Peyer's patch (tissue), 4 donors: ENCODE data around the gene AQP3. TPM values are rescaled to one million over a fixed set of nuclear protein-coding genes. Genes with fewer than 3 reads are reported as not detected.

Experiments
- DNase-seq, 3 donors: peaks; one replicate each; pipeline ENCODE4 v3.0.0-alpha.2; 2017 to 2019
- H3K27ac ChIP-seq, 4 donors: fragments of 200-600 bp; sonication (generic); one replicate each; pipeline ENCODE4 v1.5.1; 2016 to 2019
- H3K27me3 ChIP-seq, 2 donors: fragments of 200-600 bp; sonication (generic); one replicate each; pipeline ENCODE4 v1.5.1; 2019
- H3K36me3 ChIP-seq, 3 donors: fragments of 200-600 bp; sonication (generic); one replicate each; pipeline ENCODE4 v1.5.1; 2016 to 2019
- H3K4me1 ChIP-seq, 4 donors: fragments of 200-600 bp; sonication (generic); one replicate each; pipeline ENCODE4 v1.5.1; 2016 to 2019
- H3K4me3 ChIP-seq, 4 donors: fragments of 200-600 bp; sonication (generic); 1 replicate in 3 of 4; 2 replicates in 1 of 4; pipeline ENCODE4 v1.5.1; 2016 to 2019; ENCODE audit warnings: mild to moderate bottlenecking in 1 of 4
- H3K9me3 ChIP-seq, 4 donors: fragments of 200-600 bp; sonication (generic); one replicate each; pipeline ENCODE4 v1.5.1; 2016 to 2019; ENCODE audit warnings: mild to moderate bottlenecking in 1 of 4
- POLR2A ChIP-seq, 2 donors: fragments of 450-650 bp; IDR thresholded peaks; one replicate each; pipeline ENCODE4 v1.5.1; 2017; ENCODE audit warnings: antibody characterized with exemption in 2 of 2, mild to moderate bottlenecking in 2 of 2, moderate library complexity in 2 of 2
- total RNA-seq, 4 donors: library from RNA; depleted of rRNA; stranded (reverse); fragments of >200 nt; gene quantifications; one replicate each; pipeline ENCODE4 v1.1.0, GENCODE V29; 2016
- TF ChIP-seq, protein P1 (sequence below), 6 experiments: fragments of 450-650 bp in 4 of 6; fragments of 200-600 bp in 2 of 6; sonication (generic) in 1 of 6; IDR thresholded peaks; one replicate each; pipeline ENCODE4 v1.5.1; 2017 to 2019; ENCODE audit warnings: antibody characterized with exemption in 6 of 6, mild to moderate bottlenecking in 3 of 6, moderate library complexity in 1 of 6

The AQP3 gene
- total RNA-seq, 4 donors from 2014 or later, result 12.4 to 424 (median 260) TPM

DNA sequence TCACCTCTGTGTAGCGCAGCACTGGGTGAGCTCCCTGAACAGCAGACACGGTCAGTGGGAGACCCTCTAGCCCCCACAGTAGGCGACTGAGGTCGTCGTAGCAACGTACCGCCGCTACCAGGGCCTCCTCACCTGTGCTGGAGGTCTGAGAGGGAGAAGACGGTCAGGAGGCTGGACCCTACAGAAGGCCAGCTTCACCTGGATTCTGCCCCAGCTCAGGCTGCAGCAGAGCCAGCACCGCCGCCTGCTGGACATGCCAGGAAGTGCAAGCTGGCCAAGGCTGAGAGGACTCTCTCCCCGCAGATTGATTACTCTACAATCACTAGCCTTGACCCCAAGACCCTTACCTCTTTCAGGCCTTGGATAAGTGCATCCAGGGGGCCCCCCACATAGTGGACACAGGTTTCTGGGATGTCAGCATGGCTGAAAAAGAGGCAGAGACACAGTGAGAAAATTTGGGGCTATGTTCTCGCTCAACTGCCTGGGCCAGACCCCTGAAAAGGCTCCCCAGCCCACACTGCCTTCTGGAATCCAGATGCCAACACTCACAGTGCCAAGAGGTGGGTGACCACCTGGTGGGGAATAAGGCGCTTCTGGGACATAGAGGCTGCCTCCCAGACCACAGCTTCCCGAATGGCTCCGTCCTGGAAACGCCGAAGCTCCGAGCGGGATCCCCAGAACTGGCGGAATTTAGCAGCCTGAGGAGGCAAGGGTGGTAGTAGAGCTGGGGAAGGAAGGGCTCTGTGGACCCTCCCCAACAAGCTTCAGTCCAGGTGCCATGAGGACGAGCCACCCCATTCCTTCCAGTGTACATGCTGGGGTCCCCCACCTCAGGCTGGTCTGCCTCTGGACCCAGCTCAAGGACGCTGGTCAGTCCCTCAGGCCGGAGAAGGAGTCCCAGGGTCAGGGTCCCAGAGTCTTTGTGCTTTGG, 19.4 kb upstream of the AQP3 start:
- no peaks in the 10 kb centered on the region for H3K9me3 ChIP-seq
- no peak for TF ChIP-seq POLR2A (IDR thresholded peaks at IDR 0.05)
- TF ChIP-seq, protein P1, sequence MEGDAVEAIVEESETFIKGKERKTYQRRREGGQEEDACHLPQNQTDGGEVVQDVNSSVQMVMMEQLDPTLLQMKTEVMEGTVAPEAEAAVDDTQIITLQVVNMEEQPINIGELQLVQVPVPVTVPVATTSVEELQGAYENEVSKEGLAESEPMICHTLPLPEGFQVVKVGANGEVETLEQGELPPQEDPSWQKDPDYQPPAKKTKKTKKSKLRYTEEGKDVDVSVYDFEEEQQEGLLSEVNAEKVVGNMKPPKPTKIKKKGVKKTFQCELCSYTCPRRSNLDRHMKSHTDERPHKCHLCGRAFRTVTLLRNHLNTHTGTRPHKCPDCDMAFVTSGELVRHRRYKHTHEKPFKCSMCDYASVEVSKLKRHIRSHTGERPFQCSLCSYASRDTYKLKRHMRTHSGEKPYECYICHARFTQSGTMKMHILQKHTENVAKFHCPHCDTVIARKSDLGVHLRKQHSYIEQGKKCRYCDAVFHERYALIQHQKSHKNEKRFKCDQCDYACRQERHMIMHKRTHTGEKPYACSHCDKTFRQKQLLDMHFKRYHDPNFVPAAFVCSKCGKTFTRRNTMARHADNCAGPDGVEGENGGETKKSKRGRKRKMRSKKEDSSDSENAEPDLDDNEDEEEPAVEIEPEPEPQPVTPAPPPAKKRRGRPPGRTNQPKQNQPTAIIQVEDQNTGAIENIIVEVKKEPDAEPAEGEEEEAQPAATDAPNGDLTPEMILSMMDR (IDR thresholded peaks at IDR 0.05), result peak; percentile 78 to 97 (median 94)
- H3K4me3 ChIP-seq, result no peak overlapping the region
- DNase-seq, result peak; percentile 59 to 89 (median 87)
- peaks cover 0 to 98% (median 0%) of the 10 kb centered on the region in 3 donors for H3K36me3 ChIP-seq
- H3K27ac ChIP-seq, result no peak overlapping the region
- no peaks in the 10 kb centered on the region for H3K27me3 ChIP-seq
- peaks cover 0 to under 1% (median 0%) of the 10 kb centered on the region in 4 donors for H3K4me1 ChIP-seq

DNA sequence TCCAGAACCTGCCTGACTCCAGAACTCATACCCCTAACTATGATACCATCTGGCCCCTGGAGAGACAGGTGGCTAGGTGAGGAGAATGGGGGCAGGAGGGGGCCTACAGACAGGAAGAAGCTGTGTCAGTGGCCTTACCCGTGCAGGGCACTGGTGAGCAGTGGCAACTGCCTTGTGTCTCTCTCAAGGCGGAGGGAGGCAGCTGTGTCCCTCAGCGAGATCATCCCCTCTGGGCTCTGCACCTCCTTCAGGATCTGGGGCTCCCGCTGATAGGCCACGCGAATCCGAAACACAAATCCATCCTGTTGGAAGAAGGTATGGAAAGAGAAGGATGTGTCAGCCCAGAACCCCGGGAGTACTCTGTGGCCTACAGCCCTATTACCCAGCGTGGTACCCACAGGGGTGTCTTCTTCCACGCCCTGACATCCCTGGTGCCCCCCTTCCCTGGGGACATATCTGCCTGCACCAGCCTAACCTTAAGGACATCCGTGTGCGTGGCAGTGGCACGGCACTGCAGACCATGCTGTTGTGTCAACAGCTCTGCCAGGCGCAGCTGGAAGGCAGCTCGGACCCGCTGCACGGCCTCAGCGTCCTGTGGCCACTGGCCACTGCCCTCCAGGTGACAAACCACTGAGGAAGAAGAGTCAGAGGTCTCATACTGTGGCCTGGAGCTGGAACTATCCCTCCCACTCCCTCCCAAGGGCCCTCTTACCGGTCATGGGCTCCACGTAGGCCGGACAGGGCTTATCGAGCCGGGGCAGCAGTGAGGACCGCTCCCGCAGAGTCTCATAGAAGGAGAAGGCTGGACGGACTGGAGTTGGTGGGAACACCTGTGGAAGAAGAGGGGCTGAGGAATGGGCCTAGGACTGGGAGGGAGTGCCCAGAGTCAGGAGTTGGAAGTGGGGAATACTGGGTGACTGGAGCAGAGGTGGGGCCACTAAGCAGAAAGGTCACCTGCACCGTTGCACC, 18.5 kb upstream of the AQP3 start:
- no peaks in the 10 kb centered on the region for H3K27me3 ChIP-seq
- TF ChIP-seq, protein P1 (IDR thresholded peaks at IDR 0.05), result no peak
- no peak overlapping the region for H3K4me3 ChIP-seq
- peaks cover 0 to 90% (median 0%) of the 10 kb centered on the region in 3 donors for H3K36me3 ChIP-seq
- H3K27ac ChIP-seq, result no peak overlapping the region
- no peaks in the 10 kb centered on the region for H3K9me3 ChIP-seq
- no peaks in the 10 kb centered on the region for H3K4me1 ChIP-seq
- peak in 2 of 3 donors; percentile 32 to 42 for DNase-seq

DNA sequence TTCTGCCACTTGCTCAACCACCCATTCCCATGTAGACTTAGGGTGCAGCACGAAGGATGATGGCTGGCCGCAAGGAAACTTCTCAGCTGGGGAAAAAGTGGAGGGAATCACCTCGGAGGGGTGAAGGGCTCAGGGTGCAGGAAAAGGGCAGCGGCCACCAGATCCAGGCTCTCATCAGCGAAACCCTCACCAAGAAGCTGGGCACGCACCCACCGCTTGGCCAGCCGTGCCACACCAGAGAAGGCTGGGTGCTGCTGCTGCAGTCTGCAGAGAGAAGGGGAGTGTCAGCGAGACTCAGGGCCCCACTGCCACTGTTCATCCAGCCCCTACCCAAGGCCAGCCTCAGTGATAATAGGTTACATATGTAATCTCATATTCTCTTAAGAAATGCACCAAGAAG, 17.7 kb upstream of the AQP3 start:
- H3K27ac ChIP-seq, result no peak overlapping the region
- H3K27me3 ChIP-seq, result no peaks in the 10 kb centered on the region
- peaks cover 0 to 82% (median 0%) of the 10 kb centered on the region in 3 donors for H3K36me3 ChIP-seq
- no peaks in the 10 kb centered on the region for H3K4me1 ChIP-seq
- no peak for DNase-seq
- H3K9me3 ChIP-seq, result no peaks in the 10 kb centered on the region
- H3K4me3 ChIP-seq, result no peak overlapping the region
- TF ChIP-seq POLR2A (IDR thresholded peaks at IDR 0.05), result no peak
- TF ChIP-seq, protein P1 (IDR thresholded peaks at IDR 0.05), result no peak

DNA sequence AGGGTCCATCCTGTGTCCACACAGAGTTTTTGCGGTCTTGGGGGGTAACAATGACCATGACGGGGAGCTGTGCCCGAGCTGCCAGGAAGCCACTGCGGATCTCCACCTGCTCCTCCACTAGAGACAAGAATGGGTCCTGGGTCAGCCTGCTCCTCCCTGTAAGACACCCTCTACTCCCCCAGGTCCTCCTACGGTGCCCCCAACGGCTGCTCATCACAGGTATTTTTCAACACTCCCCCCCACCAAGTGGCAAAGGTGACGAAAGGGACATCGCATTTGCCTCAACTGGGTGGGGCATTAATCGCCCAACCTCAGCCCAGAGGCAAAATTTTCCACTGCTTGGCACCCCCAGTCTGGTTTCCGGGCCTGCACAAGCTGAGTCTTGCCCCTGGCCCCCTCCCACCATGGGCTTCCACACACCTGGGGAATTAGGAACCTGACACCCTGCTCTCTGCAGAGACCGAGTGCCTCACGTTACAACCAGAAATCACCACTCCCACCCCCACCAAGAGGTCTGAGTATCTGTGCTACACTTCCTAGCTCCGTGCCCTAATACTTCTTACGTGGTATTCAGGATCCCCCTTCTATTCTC, 16.7 kb upstream of the AQP3 start:
- Histone ChIP-seq H3K4me1 (peaks cover 0 to 3% (median 0%) of the 10 kb centered on the region in 4 donors), H3K4me3 (no peak overlapping the region), H3K9me3 (no peaks in the 10 kb centered on the region), H3K27ac (no peak overlapping the region), H3K27me3 (no peaks in the 10 kb centered on the region), H3K36me3 (peaks cover 0 to 73% (median 0%) of the 10 kb centered on the region in 3 donors)
- no peak for TF ChIP-seq POLR2A (IDR thresholded peaks at IDR 0.05)
- TF ChIP-seq, protein P1 (IDR thresholded peaks at IDR 0.05), result no peak
- peak in 1 of 3 donors; percentile 34 for DNase-seq

DNA sequence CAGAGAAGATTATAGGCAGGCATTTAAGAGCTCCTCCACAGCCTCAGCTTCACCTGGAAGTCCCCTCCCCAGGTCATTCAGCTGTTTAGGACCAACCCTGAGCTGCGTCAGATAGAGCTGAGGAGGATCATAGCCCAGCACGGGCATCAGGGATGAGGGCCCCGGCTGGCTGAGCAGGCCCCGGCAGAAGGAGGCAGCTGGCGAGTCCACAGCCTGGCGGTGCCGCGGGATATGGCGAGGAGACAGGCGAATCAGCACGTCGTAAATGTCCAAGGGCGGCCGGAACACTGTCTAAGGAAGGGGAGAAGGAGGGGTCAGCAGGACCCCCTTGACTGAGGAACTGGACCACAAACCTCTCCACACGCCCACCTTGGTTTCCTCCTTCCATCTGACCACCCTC, 15.8 kb upstream of the AQP3 start:
- H3K9me3 ChIP-seq, result no peaks in the 10 kb centered on the region
- H3K4me3 ChIP-seq, result no peak overlapping the region
- H3K36me3 ChIP-seq, result peaks cover 0 to 63% (median 0%) of the 10 kb centered on the region in 3 donors
- no peak overlapping the region for H3K27ac ChIP-seq
- no peak for DNase-seq
- TF ChIP-seq, protein P1 (IDR thresholded peaks at IDR 0.05), result no peak
- TF ChIP-seq POLR2A (IDR thresholded peaks at IDR 0.05), result no peak
- H3K27me3 ChIP-seq, result no peaks in the 10 kb centered on the region
- peaks cover 0 to 13% (median 4%) of the 10 kb centered on the region in 4 donors for H3K4me1 ChIP-seq
